SK-N-MC (cell line): ENCODE measurements around the gene SPATA31C2.
"Not testable (repeated sequence)": the region's sequence is repeated elsewhere in the genome, so short reads cannot be mapped to it uniquely, and the experiment has no call there.

Experiments
- EZH2 ChIP-seq: fragments of 200-600 bp; sonication (generic); IDR thresholded peaks from one replicate; pipeline ENCODE4 v1.6.1; 2017; ENCODE audit warnings: antibody characterized with exemption
- POLR2AphosphoS5 ChIP-seq: IDR thresholded peaks from 2 replicates; pipeline ENCODE4 v1.6.1; 2012; ENCODE audit warnings: mild to moderate bottlenecking, low read depth, low read length, borderline replicate concordance

DNA sequence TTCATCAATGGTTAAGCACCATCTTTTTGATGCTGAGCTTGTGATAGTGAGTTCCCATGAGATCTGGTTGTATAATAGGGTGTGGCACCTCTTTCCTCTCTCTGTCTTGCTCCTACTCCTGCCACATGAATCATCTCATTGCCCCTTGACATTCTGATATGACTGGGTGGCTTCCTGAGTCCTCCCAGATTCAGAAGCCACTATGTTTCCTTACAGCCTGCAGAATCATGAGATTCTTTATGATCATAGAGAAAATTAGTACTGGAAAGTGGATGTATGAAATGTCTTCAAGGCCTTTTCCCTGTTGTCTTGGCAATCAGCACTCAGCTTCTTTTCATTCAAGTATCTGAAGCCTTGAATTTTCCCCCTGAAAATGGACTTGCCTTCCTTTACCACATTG, 14.9 kb downstream of the SPATA31C2 start:
- not testable (repeated sequence) for TF ChIP-seq EZH2, POLR2AphosphoS5
